PC-3 (cell line): ENCODE data around the gene PLK5. TPM values are rescaled to one million over a fixed set of nuclear protein-coding genes. Genes with fewer than 3 reads are reported as not detected.

Experiments used
- ATAC-seq: fragments of 200-7000 bp; cut with Tn5 transposase; 2 replicates; pipeline ENCODE4 v1.9.1; 2020; ENCODE audit warnings: mild to moderate bottlenecking, moderate library complexity
- BruUV-seq: library from RNA; stranded (reverse); fragments of 400-500 nt; replicated peaks from 2 replicates; lab custom pipeline; 2021; lab: Mats Ljungman, UMichigan
- CTCF ChIA-PET: fragments of 300-600 bp; sonication (Branson Sonifier 250); formaldehyde crosslinking; loops from one replicate; lab custom pipeline; 2022; ENCODE audit warnings: antibody characterized with exemption; lab: Charles Lee
- POLR2A ChIA-PET: fragments of 300-600 bp; sonication (Branson Sonifier 250); formaldehyde crosslinking; loops from one replicate; lab custom pipeline; 2022; ENCODE audit warnings: antibody characterized with exemption; ENCODE audit not compliant: unreplicated experiment; lab: Charles Lee
- DNase-seq: peaks from one replicate; pipeline ENCODE4 v3.0.0-alpha.2; 2015
- H2AFZ ChIP-seq: fragments of 300-600 bp; sonication (generic); 2 replicates; pipeline ENCODE4 v1.6.0; 2016; ENCODE audit warnings: antibody characterized with exemption, low read length
- H3F3A ChIP-seq: fragments of 300-600 bp; sonication (generic); one replicate; pipeline ENCODE4 v1.6.0; 2017; ENCODE audit warnings: antibody characterized with exemption, low read length, control low read depth, mild to moderate bottlenecking; ENCODE audit not compliant: unreplicated experiment
- H3K27ac ChIP-seq: fragments of 300-600 bp; sonication (generic); 2 replicates; pipeline ENCODE4 v1.5.1; 2016; ENCODE audit warnings: mild to moderate bottlenecking, low read length
- H3K27me3 ChIP-seq: fragments of 300-600 bp; sonication (generic); 2 replicates; pipeline ENCODE4 v1.6.1; 2016; ENCODE audit warnings: low read length, mixed read lengths
- H3K36me3 ChIP-seq: fragments of 300-600 bp; sonication (generic); 2 replicates; pipeline ENCODE4 v1.6.1; 2016; ENCODE audit warnings: low read depth, mixed run types, low read length, mixed read lengths
- H3K4me1 ChIP-seq: fragments of 300-600 bp; sonication (generic); 2 replicates; pipeline ENCODE4 v1.5.1; 2016; ENCODE audit warnings: low read length; ENCODE audit not compliant: insufficient read depth
- H3K4me2 ChIP-seq: fragments of 300-600 bp; sonication (generic); 2 replicates; pipeline ENCODE4 v1.6.0; 2016; ENCODE audit warnings: low read length
- H3K4me3 ChIP-seq: fragments of 300-600 bp; sonication (generic); 2 replicates; pipeline ENCODE4 v1.5.1; 2016; ENCODE audit warnings: mild to moderate bottlenecking, low read length, mixed read lengths
- H3K79me2 ChIP-seq: fragments of 300-600 bp; sonication (generic); 2 replicates; pipeline ENCODE4 v1.6.1; 2017; ENCODE audit warnings: low read length, mixed read lengths
- H3K9ac ChIP-seq: fragments of 300-600 bp; sonication (generic); 2 replicates; pipeline ENCODE4 v1.6.0; 2016; ENCODE audit warnings: mild to moderate bottlenecking, low read length
- H3K9me2 ChIP-seq: fragments of 300-600 bp; sonication (generic); replicated peaks from 2 replicates; pipeline ENCODE4 v1.6.1; 2016; ENCODE audit warnings: mixed run types, low read length, mixed read lengths
- H3K9me3 ChIP-seq: fragments of 300-600 bp; sonication (generic); 2 replicates; pipeline ENCODE4 v1.6.1; 2016; ENCODE audit warnings: low read length, mixed read lengths
- H4K20me1 ChIP-seq: fragments of 300-600 bp; sonication (generic); 2 replicates; pipeline ENCODE4 v1.6.1; 2016; ENCODE audit warnings: low read length, mixed read lengths
- CTCF ChIP-seq: fragments of 300-600 bp; sonication (generic); conservative IDR thresholded peaks from 2 replicates; pipeline ENCODE4 v1.5.1; 2017; ENCODE audit warnings: antibody characterized with exemption, low read depth, mild to moderate bottlenecking, low read length
- EZH2 ChIP-seq: fragments of 300-600 bp; sonication (generic); IDR thresholded peaks from one replicate; pipeline ENCODE4 v1.6.1; 2017; ENCODE audit warnings: antibody characterized with exemption, mild to moderate bottlenecking, low read length; ENCODE audit not compliant: unreplicated experiment
- EZH2phosphoT487 ChIP-seq: fragments of 300-600 bp; sonication (generic); IDR thresholded peaks from 2 replicates; pipeline ENCODE4 v1.6.1; 2018; ENCODE audit warnings: mild to moderate bottlenecking, antibody characterized with exemption, low read length, borderline replicate concordance
- intact Hi-C: fragments of 100-400 bp; cut with micrococcal nuclease; formaldehyde crosslinking; loops from 2 replicates; pipeline ENCODE4 v1.9.0; 2023
- total RNA-seq: library from RNA; depleted of rRNA; stranded (reverse); fragments of >200 nt; gene quantifications from 2 replicates; pipeline ENCODE4 v1.2.3, GENCODE V29; 2014

PLK5 gene
- total RNA-seq, 1 experiment from 2014 or later: not detected

- no TSS peak for BruUV-seq
Observed at GRCh38 chr19:1483131-1483978, 40.5 kb upstream of the PLK5 start.

GRCh38 chr19:1483979-1484428 lies 39.9 kb upstream of the PLK5 start:
- intact Hi-C loops: no loop called here
- CTCF ChIA-PET: no interaction called here

More at GRCh38 chr19:1483131-1483978, 40.5 kb upstream of the PLK5 start:
- H2AFZ ChIP-seq: no peak overlapping the region
- DNase-seq (no peak), ATAC-seq (no peak)
- no peaks in the 10 kb centered on the region for H3K9me3 ChIP-seq
- ChIA-PET POLR2A (no interaction called here), CTCF (no interaction called here)
- no peak overlapping the region for H3K4me2 ChIP-seq
- no peak for TF ChIP-seq EZH2
- TF ChIP-seq EZH2phosphoT487: no peak
- no peak for TF ChIP-seq CTCF
- intact Hi-C loops: no loop called here
- H3K79me2 ChIP-seq: peaks cover 7% of the 10 kb centered on the region
- no peaks in the 10 kb centered on the region for H3K36me3 ChIP-seq
- H3K4me3 ChIP-seq: no peak overlapping the region
- H3K4me1 ChIP-seq: no peaks in the 10 kb centered on the region
- no peaks in the 10 kb centered on the region for H4K20me1 ChIP-seq
- no peaks in the 10 kb centered on the region for H3F3A ChIP-seq
- H3K9me2 ChIP-seq: no peaks in the 10 kb centered on the region
- no peaks in the 10 kb centered on the region for H3K27me3 ChIP-seq
- H3K27ac ChIP-seq: no peak overlapping the region
- H3K9ac ChIP-seq: no peak overlapping the region

More at GRCh38 chr19:1483979-1484428, 39.9 kb upstream of the PLK5 start:
- Histone ChIP-seq H3K4me1 (no peaks in the 10 kb centered on the region), H3K9ac (no peak overlapping the region), H3K4me3 (no peak overlapping the region), H4K20me1 (no peaks in the 10 kb centered on the region), H3K36me3 (no peaks in the 10 kb centered on the region), H3K9me2 (no peaks in the 10 kb centered on the region), H3K79me2 (0 out of 2 replicates have a peak, but pooled peaks cover under 1% of the 10 kb centered on the region), H3K9me3 (no peaks in the 10 kb centered on the region), H3K27ac (no peak overlapping the region), H3K27me3 (no peaks in the 10 kb centered on the region), H3K4me2 (no peak overlapping the region), H2AFZ (no peak overlapping the region), H3F3A (no peaks in the 10 kb centered on the region)
- no peak for ATAC-seq
- no peak for TF ChIP-seq CTCF
- BruUV-seq: no TSS peak
- POLR2A ChIA-PET: no interaction called here
- no peak for DNase-seq
